ENCODE measurements around the gene CDC42SE2.

DNA sequence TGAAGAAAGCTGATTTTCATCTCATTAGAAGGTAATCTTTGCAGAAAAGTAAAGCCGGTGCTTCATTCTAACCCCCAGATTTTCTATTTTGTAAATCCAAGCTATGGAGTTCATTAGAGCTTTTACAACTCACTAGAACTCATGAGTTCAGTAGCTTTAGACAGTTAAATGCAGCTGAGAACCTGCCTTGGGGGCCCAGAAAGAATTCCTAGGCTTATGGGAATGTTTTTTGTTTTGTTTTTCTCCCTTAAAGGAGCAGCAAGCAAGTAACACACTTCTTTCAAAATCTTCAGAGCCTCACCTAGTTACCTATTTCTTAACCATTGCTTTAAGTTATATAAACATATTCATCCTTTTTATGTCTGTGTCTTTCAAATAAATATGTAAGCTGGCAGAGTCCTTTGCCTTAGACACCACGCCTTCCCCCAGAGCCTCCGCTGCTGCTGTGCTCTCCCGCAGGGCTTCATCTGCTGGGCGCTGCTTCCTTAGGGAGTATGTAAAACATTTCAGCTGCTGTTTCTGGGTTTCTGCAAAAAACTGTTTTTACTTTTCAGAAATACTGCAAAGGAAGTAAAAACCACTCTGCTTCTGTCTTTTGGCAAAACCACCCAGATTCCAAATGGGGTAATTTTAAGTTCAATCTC, 132.9 kb downstream of the CDC42SE2 start:
- TF ChIP-seq, protein P1, sequence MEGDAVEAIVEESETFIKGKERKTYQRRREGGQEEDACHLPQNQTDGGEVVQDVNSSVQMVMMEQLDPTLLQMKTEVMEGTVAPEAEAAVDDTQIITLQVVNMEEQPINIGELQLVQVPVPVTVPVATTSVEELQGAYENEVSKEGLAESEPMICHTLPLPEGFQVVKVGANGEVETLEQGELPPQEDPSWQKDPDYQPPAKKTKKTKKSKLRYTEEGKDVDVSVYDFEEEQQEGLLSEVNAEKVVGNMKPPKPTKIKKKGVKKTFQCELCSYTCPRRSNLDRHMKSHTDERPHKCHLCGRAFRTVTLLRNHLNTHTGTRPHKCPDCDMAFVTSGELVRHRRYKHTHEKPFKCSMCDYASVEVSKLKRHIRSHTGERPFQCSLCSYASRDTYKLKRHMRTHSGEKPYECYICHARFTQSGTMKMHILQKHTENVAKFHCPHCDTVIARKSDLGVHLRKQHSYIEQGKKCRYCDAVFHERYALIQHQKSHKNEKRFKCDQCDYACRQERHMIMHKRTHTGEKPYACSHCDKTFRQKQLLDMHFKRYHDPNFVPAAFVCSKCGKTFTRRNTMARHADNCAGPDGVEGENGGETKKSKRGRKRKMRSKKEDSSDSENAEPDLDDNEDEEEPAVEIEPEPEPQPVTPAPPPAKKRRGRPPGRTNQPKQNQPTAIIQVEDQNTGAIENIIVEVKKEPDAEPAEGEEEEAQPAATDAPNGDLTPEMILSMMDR (conservative IDR thresholded peaks at IDR 0.05 in 1 of 2, IDR thresholded peaks at IDR 0.05 in 1 of 2; ENCODE audit: extremely low read depth in 1 of 2, insufficient read depth in 1 of 2, low read depth in 1 of 2, low read length in 2 of 2): no peak
- TF ChIP-seq EZH2 (IDR thresholded peaks at IDR 0.05; ENCODE audit: borderline replicate concordance, low read length): no peak
